Activated CD4-positive, alpha-beta T cell treated with anti-CD3 and anti-CD28 coated beads, Interleukin-2, amount 50 U/mL, for 16 hours (primary cell): ENCODE results near the gene FYN.
A peak's percentile ranks its signal among the peaks of the same experiment; 100 is the strongest.
"Not testable (repeated sequence)": the region's sequence is repeated elsewhere in the genome, so short reads cannot be mapped to it uniquely, and the experiment has no call there.

Experiments
- DNase-seq: peaks from one replicate; pipeline ENCODE4 v3.0.0-alpha.2; 2020

The FYN gene

GRCh38 chr6:111646942-111647341, 226.3 kb downstream of the FYN start:
- no peak for DNase-seq

DNA sequence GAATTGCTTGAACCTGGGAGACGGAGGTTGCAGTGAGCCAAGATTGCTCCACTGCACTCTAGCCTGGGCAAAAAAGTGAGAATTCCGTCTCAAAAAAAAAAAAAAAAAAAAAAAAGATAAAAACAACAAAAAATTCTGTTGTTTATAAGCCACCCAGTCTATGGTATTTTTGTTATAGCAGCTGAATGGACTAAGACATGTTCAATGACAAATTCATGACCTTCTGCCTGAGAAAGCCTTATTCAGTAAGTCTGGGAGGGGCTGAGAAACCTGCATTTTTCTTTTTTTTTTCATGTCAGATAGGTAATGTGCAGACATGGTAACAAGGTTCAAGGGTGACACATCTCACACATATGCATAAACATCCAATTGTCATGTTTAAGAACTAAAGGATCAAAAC, 227.2 kb downstream of the FYN start:
- no peak for DNase-seq

DNA sequence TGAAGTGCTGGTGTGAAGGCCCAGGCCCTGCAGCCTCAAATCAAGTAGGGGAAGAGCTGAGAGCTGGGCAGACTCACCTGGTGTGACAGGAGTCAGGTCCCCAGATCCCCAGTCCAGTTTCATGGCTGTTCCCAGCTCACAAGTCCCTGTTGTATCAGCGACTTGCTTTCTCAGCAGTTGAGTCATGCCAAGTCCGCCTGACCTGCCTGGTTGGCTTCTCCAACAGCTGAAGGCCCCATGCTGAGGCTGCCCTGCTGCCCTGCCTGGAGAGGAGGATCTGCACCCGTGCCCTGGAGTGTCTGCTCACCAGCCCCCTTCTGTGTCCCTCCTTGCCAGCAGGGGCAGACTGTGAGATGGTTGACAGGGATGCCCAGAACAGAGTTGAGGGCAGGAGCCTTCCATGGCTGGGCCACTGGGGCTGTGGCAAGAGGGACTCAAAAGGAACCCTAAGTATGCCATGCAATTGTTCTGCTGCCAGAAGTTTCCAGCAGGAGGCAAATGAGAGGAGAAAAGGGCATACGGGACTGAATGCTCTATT, 228.3 kb downstream of the FYN start:
- DNase-seq, result no peak

- DNase-seq, result peak; percentile 40
Observed at GRCh38 chr6:111642463-111643158, 230.6 kb downstream of the FYN start.

GRCh38 chr6:111639266-111639665, 234.0 kb downstream of the FYN start:
- DNase-seq, result no peak

- DNase-seq, result not testable (repeated sequence)
Observed at GRCh38 chr6:111634981-111635380, 238.3 kb downstream of the FYN start.

DNA sequence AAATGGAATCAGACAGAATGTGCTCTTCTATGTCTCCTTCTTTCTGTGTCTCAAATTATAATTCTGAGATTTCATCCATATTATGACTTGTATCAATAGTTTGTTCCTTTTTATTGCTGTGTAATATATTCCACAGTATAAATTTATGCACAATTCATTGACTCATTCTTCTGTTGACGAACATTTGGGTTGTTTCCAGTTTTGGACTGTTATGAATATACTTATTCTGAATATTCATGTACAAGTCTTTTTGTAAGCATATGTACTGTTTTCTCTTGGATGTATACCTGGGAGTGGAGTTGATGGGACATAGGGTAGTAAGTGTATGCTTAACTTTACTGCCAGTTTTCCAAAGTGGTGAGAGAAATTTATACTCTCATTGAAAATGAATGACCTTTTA, 239.4 kb downstream of the FYN start:
- no peak for DNase-seq

DNA sequence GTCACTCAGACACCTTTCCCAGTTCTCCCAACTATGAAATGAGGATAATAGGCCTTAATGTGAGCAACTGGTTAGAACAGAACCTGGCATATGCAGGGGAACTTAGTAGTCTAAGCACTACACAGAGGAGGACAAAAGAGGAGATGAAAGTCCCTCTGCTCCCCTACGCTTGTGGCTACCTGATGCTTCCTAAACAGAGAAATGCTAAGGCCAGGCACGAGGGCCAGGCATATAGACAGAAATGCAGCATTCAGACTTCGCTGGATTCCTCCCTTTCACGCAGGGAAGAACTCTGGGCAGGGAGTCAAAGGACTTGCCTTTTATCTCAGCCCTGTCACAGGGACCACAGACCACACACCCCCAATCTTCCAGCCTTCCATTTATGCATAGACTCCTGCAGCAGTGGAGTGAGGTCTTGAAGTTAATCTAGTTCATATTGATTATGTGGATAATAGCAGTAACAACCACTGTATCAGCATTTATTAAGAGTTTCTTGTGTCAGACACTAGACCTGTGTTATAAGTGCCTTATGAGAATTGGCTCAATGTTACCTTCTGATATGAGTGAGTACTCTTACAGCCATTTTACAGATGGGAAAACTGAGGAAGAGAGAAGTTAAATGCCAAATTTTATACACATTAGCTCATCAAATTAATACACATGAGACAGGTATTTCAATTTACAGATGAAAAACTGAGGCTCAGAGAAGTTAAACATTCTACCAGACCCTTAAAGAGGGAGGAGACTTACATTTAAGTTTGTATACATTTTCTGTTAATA, 240.6 kb downstream of the FYN start:
- no peak for DNase-seq

- DNase-seq, result no peak
Observed at GRCh38 chr6:111631903-111632460, 241.3 kb downstream of the FYN start.

- DNase-seq, result no peak
Observed at GRCh38 chr6:111631018-111631417, 242.2 kb downstream of the FYN start.

DNA sequence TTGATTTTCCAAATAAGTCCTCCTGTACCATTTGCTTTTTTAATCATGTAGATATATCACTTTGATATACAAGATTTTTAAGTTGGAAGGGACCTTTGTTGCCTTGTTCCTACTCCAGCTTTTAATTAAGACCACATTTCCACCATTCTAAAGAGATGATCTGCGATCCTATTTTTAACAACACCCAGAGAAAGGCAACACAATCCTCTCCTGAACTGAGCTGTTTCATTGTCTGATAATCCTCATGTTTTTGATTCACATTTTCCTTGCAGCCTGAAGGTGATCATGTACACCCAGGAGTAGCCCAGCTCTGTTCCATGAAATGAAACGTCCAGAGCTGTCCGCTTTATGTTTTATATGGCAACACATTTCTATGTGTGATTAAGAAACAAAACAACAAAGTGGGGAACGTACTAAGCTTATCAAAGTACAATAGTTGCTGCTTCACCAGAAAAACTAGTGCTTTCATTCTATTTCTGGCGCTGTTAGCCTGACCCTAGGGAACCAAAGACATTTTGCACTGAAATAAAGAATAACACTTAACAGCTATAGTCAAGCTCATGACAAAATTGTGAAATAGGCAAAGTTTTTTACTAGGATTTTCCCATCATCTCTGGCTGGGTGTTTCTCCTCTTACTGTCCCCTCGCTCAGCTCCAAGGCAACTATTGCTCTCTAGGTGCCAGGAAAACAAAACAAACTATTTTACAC, 245.0 kb downstream of the FYN start:
- DNase-seq, result no peak

DNA sequence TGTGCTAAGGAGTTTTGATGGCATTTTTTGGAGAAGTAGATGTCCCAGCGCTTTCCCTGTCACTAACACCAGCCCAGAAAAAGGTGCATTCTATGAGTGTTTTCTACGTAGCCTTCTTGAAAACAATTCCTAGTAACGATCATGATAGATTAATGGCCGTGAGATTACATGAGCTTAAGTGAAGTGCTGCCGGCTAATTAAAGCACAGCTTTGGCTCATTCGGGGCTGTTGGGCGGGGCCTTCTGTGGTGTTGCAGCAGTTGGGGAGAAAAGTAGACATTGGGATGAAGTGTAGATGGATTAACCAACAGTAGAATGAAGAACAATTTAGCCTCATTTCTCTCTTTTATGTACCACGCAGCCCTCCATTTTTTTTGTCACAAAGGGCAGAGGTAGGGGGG, 246.8 kb downstream of the FYN start:
- no peak for DNase-seq

DNA sequence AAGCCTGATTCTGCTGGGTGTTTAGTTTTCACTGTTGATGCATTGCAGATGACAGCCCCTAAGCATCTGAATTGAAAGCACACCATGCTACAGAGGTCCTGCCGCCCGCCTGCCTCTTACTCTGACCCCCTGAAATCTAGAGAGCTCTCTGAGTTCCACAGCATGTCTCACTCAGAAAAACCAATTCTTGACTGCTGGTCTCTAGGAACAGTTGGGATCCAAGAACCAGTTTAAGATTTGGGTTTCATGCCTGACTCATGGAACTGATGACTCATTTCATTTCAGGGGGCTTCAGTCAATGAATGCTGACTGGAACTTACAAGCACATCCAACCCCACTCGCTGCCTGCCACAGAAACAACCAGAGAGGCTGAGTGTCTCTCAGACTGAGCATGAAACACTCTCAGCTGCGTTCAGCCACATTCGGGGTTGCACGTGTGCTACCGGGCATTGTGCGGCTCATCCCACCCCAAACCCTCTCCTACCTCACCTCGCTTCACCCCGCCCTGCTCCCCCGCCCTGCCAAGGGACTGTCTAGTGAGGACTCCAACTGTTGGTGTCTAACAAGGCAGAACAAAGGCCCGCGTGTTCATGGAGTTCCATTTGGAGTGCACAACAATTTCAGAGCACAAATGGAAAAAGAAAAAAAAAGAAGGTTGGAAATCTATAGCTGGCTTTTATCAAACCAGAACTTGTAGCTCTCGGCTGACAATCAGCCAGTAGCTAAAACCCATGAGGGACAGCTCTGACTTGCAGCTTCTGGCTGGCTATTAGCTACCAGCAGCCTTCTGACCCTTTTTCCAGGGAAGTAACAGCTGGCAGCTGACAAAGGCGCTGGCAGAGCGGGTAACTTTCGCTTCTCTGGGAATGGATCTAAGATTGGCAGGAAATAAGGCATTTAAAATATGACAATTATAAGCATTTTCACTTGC, 247.5 kb downstream of the FYN start:
- DNase-seq, result no peak

DNA sequence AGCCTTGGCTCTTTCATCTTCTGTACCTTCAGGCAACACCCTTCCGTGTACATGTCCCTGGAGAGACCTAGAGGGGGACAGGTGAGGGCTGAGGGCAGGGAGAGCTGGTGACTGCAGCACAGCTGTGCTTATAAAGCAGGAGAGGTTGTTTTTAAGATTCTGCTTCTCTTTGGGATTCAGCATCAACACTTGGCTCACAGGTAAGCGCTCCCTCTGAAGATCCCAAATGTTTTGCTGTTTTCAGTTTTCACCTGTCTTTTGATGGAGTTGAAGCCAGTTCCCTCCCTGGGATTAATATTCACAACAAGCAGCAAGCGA, 248.2 kb downstream of the FYN start:
- no peak for DNase-seq

- DNase-seq, result no peak
Observed at GRCh38 chr6:111624401-111625098, 248.7 kb downstream of the FYN start.

DNA sequence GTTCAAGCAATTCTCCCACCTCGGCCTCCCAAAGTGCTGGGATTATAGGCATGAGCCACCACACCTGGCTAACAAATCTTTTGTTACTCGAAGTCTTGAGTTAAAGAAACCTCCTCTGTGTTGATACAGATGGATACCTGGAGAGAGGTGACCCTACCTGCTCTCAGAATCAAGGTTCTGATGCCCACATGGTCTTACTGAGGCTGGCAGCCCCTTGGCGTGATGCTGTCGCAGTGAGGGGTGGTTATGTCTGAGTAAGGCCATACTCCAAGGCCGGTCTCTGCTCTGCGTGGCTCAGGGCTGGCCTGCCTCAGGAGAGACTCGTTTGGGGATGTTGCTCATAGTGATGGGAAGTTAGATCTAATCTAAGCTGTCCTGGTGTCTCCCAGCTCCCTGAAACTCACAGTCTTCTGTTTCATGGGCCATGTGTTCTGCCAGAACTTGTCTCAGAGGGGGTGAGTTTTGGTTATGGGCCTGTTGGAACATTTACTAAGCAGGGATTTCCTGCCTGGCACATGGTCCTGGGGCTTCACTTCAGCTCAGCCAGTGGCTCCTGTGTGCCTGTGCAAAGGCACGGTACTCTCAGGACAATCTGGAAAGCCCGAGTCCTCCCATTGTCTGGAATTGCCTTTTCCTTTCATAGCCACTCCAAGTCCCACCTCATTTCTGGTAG, 250.1 kb downstream of the FYN start:
- no peak for DNase-seq

GRCh38 chr6:111620169-111620568, 253.1 kb downstream of the FYN start:
- DNase-seq, result no peak

DNA sequence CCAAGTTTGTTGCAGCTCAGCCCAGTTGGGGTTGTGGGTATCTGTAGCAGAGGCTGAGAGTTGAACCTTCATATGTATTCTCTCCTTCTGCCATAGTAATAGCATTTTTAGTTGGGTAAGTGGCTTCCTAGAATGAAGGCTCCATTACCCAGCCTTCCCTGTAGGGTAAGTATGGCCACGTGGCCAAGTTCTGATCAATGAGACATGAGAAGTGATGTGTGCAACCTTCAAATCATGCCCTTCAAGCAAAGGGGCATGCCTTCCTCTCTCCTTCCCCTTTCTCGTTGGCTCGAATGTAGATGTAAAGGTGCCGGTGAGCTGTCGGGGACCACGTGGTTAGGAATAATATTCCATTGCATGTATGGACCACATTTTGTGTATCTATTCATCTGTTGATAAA, 254.8 kb downstream of the FYN start:
- DNase-seq, result no peak

DNA sequence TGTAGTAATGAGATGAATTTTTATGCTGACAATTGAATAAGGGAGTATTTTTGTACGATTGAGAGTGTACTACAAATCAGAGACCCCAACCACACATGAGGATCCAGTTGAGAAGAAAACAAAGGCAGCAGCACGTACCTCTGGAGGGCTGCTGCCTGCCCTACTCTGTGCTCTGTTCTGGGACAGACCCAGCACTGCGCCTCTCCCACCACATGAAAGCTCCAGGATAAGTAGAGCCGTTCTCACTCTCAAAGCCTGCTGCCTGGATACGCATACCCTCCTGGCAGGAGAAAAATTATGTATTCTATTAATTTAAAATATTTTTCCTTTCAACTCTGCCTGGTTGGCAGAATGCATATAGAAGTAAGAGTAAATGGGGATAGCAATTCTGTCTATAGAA, 256.1 kb downstream of the FYN start:
- DNase-seq, result no peak

DNA sequence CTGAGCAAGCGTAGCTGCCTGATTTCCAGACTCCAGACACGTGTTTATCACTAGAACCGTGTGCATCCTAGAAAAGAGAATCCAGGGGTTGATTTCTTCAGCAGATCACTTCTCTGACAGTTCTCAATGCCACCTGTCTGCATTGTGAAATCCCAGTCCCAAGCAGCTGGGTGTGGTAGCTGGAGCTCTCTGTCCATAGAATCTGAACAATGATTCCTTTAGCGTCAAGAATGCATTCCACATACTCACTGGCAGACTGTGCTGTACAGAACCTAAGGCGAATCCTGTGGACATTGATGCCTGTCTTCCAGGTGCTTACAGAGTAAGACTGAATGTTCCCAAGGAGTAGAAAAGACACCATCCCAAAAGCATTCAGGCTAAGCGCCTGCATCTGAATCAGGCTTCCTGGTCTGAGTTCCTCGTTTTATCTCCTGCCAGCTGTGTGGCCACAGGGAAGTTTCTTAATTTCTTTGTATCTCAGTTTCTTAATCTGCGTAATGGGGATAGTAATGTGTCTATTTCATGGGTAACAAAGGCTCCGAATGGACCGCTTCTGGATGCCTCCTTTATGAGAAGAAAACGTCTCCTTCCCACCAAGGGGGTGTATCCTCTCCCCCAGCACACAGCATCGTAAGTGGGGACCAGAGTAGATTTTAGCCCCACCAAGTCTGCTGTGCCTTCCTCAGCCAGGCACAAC, 257.2 kb downstream of the FYN start:
- no peak for DNase-seq
